ENCODE results near the gene PRDX1.
A peak's percentile ranks its signal among the peaks of the same experiment; 100 is the strongest.

Gene PRDX1

DNA sequence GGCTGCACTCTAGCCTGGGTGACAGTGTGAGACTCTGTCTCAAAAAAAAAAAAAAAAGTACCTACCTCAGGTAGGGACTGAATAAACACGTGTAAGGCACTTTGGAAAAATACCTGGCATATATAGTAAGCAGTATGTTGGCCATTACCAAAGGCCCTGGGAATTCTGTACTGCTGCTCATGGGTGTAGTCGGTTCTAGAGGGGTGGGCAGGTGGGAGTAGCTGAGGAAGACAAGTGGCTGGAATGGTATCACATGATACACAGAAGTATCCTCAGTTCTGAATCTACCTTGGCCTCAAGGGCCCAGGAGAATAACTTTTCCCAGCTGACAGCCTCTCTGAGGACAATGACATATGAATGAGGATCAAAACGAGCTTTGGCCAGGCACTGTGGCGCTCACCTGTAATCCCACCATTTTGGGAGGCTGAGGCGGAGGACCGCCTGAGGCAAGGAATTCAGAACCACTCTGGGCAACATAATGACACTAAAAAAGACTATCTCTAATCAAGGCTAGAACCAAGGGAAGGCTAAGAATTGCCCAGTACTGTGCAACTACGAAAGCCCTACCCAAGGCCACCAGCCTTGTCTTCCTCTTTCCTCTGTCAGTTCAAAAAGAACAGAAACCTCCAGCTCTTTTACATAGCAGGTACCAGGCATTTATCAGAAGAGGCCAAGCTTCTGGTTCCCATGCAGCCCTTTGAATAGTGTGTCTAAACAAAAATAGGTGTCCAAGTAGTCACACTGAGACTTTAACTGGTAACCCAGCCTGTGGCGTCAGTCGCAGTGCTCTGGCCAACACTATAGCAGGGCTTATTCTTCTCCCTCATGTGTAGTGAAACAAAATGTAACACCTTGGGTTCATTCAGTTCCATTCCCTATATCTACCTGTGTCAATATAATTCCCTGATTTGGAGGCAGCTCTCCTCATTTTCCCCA lies 11.4 kb downstream of the PRDX1 start:
- in situ Hi-C loops (cut with HindIII; ENCODE audit: low pct_unique_long_range_greater_than_20kb, low sequenced_read_pairs): no loop called here
- no peak for TF ChIP-seq JUND (IDR thresholded peaks at IDR 0.05; ENCODE audit: low read depth)
- DNase-seq (ENCODE audit: low read depth in 1 of 2, low spot score in 1 of 2): no peak

DNA sequence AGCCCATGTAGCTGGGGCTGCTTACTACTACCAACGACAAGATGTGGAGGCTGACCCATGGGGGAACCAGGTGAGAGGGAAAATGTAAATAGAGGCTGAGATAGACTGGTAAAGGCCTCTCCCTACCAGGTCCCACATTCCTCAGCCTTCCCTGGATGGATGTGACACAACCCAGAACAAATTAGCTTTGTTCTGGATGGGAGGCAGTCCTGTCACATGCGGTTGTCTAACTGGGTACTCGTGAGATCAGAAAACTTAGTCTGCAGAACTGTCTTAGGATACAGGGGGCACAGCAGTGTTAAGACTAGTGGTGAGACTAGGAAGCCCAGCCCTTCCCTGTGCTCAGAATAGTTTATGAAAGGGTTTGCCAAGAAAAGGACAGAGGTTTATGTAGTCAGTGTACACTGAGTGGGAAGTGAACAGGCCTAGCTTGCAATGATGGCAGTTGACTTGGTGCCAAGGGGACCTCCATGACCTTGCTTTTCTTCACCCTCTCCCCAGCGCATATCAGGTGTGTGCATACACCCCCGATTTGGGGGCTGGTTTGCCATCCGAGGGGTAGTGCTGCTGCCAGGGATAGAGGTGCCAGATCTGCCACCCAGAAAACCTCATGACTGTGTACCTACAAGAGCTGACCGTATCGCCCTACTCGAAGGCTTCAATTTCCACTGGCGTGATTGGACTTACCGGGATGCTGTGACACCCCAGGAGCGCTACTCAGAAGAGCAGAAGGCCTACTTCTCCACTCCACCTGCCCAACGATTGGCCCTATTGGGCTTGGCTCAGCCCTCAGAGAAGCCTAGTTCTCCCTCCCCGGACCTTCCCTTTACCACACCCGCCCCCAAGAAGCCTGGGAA lies 13.2 kb downstream of the PRDX1 start:
- in situ Hi-C loops (cut with HindIII; ENCODE audit: low pct_unique_long_range_greater_than_20kb, low sequenced_read_pairs): no loop called here
- TF ChIP-seq JUND (IDR thresholded peaks at IDR 0.05; ENCODE audit: low read depth): no peak
- peak in 1 of 2 experiments; percentile 27 for DNase-seq (ENCODE audit: low read depth in 1 of 2, low spot score in 1 of 2)

DNA sequence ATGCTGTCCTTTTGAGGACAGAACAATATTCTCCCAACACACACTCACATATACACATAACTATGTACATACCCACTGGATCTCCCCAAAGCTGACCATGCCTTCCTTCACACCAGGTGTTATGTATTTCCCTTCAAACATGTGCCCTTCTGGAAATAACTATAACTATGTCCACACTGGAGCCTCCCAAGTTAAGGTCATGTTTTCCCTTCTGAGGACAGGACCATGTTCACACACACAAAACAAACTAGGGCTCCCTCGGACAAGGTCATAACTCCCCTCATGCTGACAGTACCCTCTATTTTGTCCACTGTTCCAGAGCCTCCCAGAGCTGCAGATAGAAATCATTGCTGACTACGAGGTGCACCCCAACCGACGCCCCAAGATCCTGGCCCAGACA lies 13.8 kb downstream of the PRDX1 start:
- no peak for TF ChIP-seq JUND (IDR thresholded peaks at IDR 0.05; ENCODE audit: low read depth)
- in situ Hi-C loops (cut with HindIII; ENCODE audit: low pct_unique_long_range_greater_than_20kb, low sequenced_read_pairs): no loop called here
- DNase-seq (ENCODE audit: low read depth in 1 of 2, low spot score in 1 of 2): no peak

DNA sequence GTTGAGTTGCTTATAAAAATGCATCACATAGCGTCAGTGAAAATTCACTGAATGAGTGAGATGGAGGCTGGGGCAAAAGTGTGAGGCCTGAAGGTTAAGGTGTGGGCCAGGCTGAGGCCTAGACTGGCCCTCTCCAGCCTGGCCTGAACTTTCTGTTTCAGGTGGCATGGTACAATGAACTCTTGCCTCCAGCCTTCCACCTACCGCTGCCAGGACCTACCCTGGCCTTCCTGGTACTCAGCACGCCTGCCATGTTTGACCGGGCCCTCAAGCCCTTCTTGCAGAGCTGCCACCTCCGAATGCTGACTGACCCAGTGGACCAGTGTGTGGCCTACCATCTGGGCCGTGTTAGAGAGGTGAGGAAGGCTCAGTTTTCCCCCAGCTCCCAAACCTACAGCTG lies 14.5 kb downstream of the PRDX1 start:
- in situ Hi-C loops (cut with HindIII; ENCODE audit: low pct_unique_long_range_greater_than_20kb, low sequenced_read_pairs): no loop called here
- TF ChIP-seq JUND (IDR thresholded peaks at IDR 0.05; ENCODE audit: low read depth): no peak
- DNase-seq (ENCODE audit: low read depth in 1 of 2, low spot score in 1 of 2): no peak

DNA sequence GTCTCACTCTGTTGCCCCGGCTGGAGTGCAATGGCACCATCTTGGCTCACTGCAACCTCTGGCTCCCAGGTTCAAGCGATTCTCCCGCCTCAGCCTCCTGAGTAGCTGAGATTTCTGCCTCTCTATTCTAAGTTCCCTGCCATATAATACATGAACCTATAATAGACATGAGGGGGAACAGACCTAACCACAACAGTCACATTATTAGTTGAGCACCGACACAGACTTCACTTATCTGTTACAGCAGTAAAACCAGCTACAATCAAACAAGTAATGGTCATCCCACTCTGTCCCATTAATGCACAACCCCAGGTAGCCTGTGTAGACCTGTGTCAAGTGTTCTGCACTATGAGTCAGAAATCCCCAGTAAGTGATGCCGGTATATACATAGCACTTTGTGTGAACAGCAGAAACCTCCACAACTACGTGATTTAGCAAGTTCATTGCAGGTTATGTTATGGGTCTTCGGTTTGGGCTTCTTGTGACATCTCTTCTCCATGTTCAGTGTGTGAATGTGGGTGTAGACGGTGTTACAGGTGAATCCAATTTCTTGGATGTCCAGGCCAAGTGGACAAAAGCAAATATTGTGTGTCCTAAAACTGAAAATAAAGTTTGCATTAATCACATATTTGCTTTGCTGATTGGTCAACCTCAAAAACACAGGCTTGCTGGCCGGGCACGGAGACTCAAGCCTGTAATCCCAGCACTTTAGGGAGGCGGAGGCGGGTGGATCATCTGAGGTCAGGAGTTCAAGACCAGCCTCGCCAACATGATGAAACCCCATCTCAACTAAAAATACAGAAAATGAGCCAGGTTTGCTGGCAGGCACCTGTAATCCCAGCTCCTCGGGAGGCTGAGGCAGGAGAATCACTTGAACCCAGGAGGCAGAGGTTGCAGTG lies 18.0 kb downstream of the PRDX1 start:
- no peak for TF ChIP-seq JUND (IDR thresholded peaks at IDR 0.05; ENCODE audit: low read depth)
- DNase-seq (ENCODE audit: low read depth in 1 of 2, low spot score in 1 of 2): no peak
- in situ Hi-C loops (cut with HindIII; ENCODE audit: low pct_unique_long_range_greater_than_20kb, low sequenced_read_pairs): no loop called here

DNA sequence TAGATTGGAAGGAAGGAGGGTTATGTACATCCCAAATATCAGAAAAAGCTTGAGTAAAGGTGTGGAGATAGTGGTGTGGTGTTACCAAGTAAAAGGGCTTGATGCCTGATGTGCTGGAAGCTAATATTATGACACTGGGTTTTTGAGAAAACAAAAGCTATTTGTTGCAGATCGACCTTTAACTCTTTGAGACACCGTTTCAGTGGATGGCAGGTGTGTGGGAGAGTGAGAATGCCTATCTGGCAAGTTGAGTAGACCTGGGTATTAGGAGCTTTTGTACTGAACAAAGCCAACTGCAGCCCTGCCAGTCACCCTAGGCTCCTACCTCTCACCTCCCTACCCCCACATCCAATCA lies 20.2 kb downstream of the PRDX1 start:
- in situ Hi-C loops (cut with HindIII; ENCODE audit: low pct_unique_long_range_greater_than_20kb, low sequenced_read_pairs): no loop called here
- no peak for TF ChIP-seq JUND (IDR thresholded peaks at IDR 0.05; ENCODE audit: low read depth)
- no peak for DNase-seq (ENCODE audit: low read depth in 1 of 2, low spot score in 1 of 2)

DNA sequence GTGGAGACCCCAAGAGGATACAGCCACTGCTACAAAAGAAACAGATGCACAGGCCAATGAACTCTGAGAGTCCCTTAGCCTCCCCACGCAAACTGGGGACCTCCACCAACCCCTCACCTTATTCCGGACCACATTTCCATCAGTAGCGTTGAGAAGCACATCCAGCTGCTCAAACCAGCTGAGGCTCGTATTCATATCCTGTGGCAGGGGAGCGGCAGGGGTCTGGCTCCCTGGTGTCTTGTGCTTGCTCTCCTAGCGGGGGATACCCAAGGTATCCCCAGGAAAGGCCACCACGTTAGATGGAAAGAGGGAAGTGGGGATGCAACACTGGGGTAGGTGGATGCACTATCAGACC lies 22.3 kb downstream of the PRDX1 start:
- DNase-seq (ENCODE audit: low read depth in 1 of 2, low spot score in 1 of 2): no peak
- in situ Hi-C loops (cut with HindIII; ENCODE audit: low pct_unique_long_range_greater_than_20kb, low sequenced_read_pairs): no loop called here
- no peak for TF ChIP-seq JUND (IDR thresholded peaks at IDR 0.05; ENCODE audit: low read depth)

DNA sequence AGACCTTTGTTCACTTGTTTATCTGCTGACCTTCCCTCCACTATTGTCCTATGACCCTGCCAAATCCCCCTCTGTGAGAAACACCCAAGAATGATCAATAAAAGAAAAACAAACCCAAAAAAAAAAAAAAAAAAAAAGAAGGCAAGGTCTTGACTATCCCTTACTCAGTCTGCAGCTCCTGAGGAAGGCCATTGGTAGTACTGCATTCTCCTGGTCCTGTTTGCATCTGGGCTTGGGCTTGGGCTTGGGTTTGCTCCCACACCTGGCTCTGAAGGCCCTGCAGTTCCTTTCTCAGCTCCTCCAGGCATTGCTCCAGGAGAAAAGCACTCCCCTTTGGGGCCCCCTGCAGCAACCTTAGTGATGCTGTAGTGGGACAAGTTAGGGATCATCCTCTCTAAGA lies 23.4 kb downstream of the PRDX1 start:
- in situ Hi-C loops (cut with HindIII; ENCODE audit: low pct_unique_long_range_greater_than_20kb, low sequenced_read_pairs): no loop called here
- no peak for TF ChIP-seq JUND (IDR thresholded peaks at IDR 0.05; ENCODE audit: low read depth)

DNA sequence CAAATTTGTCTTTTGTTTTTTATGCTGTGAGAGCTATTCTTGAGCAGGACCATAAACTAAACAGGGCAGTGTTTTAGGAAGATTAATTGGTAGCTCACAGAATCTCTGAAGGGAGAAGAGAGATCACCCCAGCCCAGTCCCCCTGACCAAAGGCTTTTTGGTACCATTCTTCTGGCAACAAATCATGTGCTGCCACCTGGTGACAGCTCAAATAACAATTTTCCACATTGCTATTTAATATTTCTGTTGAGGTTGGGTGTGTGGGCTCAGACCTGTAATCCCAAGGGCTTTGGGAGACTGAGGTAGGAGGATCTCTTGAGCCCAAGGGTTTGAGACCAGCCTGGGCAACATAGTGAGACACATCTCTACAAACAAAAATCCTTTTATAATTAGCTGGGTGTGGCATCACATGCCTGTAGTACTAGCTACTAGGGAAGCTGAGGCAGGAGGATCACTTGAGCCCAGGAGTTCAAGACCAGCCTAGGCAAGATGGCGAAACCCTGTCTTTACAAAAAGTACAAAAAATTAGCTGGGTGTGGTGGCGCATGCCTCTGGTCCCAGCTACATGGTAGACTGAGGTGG lies 28.5 kb downstream of the PRDX1 start:
- peak; percentile 27 to 69 for DNase-seq (ENCODE audit: low read depth in 1 of 2, low spot score in 1 of 2)
- in situ Hi-C loops (cut with HindIII; ENCODE audit: low pct_unique_long_range_greater_than_20kb, low sequenced_read_pairs): no loop called here
- no peak for TF ChIP-seq JUND (IDR thresholded peaks at IDR 0.05; ENCODE audit: low read depth)

More for the DNA sequence above, 23.4 kb downstream of the PRDX1 start:
- DNase-seq (ENCODE audit: low read depth in 1 of 2, low spot score in 1 of 2): no peak

DNA sequence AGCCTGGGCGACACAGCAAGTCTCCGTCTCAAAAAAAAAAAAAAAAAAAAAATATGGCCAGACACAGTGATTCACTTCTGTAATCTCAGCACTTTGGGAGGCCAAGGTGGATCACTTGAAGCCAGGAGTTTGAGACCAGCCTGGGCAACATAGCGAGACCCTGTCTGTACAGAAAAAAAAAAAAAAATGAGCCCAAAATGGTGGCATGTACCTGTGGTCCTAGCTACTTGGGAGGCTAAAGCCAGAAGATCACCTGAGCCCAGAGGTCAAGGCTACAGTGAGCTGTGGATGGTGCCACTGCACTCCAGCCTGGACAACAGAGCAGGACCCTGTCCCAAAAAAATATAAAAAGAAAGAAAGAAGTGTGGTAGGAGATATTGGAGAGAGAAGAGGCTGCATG lies 29.0 kb downstream of the PRDX1 start:
- TF ChIP-seq JUND (IDR thresholded peaks at IDR 0.05; ENCODE audit: low read depth): no peak
- in situ Hi-C loops (cut with HindIII; ENCODE audit: low pct_unique_long_range_greater_than_20kb, low sequenced_read_pairs): no loop called here
- no peak for DNase-seq (ENCODE audit: low read depth in 1 of 2, low spot score in 1 of 2)

DNA sequence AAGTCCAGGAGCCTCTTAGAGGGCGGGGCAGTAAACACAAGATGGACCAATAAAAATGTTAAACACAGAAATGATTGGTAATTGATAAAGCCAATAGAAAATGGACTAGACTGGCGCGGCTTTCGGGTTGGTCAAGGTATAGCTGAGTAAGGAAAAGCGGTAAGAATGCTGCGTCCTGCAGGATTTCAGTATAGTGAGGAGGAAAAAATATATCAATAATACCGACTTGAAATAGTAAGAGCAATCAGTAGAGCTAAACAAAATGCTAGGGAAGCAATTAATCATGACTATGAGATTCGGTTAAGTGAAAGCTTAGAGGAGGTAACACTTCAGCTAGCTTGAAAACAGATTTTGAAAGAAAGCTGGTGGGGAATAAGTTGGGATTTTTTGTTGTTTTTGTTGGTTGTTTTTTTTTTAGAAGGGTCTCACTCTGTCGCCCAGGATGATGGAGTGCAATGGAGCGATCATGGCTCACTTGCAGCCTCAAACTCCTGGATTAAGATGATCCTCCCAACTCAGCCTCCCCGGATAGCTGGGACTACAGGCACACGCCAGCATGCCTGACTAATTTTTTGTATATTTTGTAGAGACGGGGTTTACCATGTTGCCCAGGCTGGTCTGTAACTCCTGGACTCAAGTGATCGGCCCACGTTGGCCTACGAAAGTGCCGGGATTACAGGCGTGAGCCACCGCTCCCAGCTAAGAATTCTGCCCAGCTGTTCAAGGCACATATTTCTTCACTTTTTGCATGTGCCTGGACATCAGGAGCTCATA lies 30.0 kb downstream of the PRDX1 start:
- in situ Hi-C loops (cut with HindIII; ENCODE audit: low pct_unique_long_range_greater_than_20kb, low sequenced_read_pairs): no loop called here
- no peak for TF ChIP-seq JUND (IDR thresholded peaks at IDR 0.05; ENCODE audit: low read depth)
- no peak for DNase-seq (ENCODE audit: low read depth in 1 of 2, low spot score in 1 of 2)

All from T47D (cell line).